Islet of Langerhans (tissue), 1 donor: ENCODE results near the gene SDF4.

Source experiments
- FAIRE-seq: peaks from one replicate; lab custom pipeline; 2011; peaks lifted over from hg19 to GRCh38; lab: Jason Lieb, UNC

Gene SDF4

GRCh38 chr1:1211541-1212441, 20.0 kb downstream of the SDF4 start:
- FAIRE-seq: no peak

- no peak for FAIRE-seq
Observed at GRCh38 chr1:1210726-1211540, 20.9 kb downstream of the SDF4 start.

- no peak for FAIRE-seq
Observed at GRCh38 chr1:1208713-1209433, 22.9 kb downstream of the SDF4 start.

- FAIRE-seq: no peak
Observed at GRCh38 chr1:1207571-1207892, 24.3 kb downstream of the SDF4 start.

GRCh38 chr1:1206966-1207531, 24.8 kb downstream of the SDF4 start:
- FAIRE-seq: no peak

GRCh38 chr1:1206376-1206965, 25.3 kb downstream of the SDF4 start, which contains the start of gene TNFRSF18:
TNFRSF18 (minus strand) TSS chr1:1206592; CDS start chr1:1206571, 21 bp downstream.
- FAIRE-seq: no peak

- no peak for FAIRE-seq
Observed at GRCh38 chr1:1205769-1206375, 25.9 kb downstream of the SDF4 start.

- FAIRE-seq: no peak
Observed at GRCh38 chr1:1204998-1205768, 26.6 kb downstream of the SDF4 start.

GRCh38 chr1:1204425-1204920, 27.3 kb downstream of the SDF4 start:
- FAIRE-seq: no peak

- FAIRE-seq: no peak
Observed at GRCh38 chr1:1203561-1204424, 28.0 kb downstream of the SDF4 start.

- FAIRE-seq: no peak
Observed at GRCh38 chr1:1202831-1203560, 28.8 kb downstream of the SDF4 start.

- no peak for FAIRE-seq
Observed at GRCh38 chr1:1200876-1201810, 30.7 kb downstream of the SDF4 start.

GRCh38 chr1:1199961-1200875, 31.6 kb downstream of the SDF4 start:
- FAIRE-seq: no peak

GRCh38 chr1:1199141-1199960, 32.5 kb downstream of the SDF4 start:
- no peak for FAIRE-seq

- no peak for FAIRE-seq
Observed at GRCh38 chr1:1198423-1199140, 33.2 kb downstream of the SDF4 start.
